Panc1 (cell line): ENCODE measurements around the gene GALNT16. TPM values are rescaled to one million over a fixed set of nuclear protein-coding genes. Genes with fewer than 3 reads are reported as not detected.

Source experiments
- ATAC-seq: fragments of 200-7000 bp; cut with Tn5 transposase; 2 replicates; pipeline ENCODE4 v1.9.1; 2020; ENCODE audit warnings: mild to moderate bottlenecking, moderate library complexity
- BruUV-seq: library from RNA; stranded (reverse); fragments of 400-500 nt; replicated peaks from 2 replicates; lab custom pipeline; 2021; lab: Mats Ljungman, UMichigan
- CTCF ChIA-PET: fragments of 300-600 bp; sonication (Branson Sonifier 250); formaldehyde crosslinking; loops from one replicate; lab custom pipeline; 2022; ENCODE audit warnings: antibody characterized with exemption; lab: Charles Lee
- POLR2A ChIA-PET: fragments of 300-600 bp; sonication (Branson Sonifier 250); formaldehyde crosslinking; loops from one replicate; lab custom pipeline; 2022; ENCODE audit warnings: antibody characterized with exemption; lab: Charles Lee
- DNase-seq: peaks from one replicate; pipeline ENCODE4 v3.0.0-alpha.2; 2010; ENCODE audit warnings: low read depth, low spot score
- H3K27ac ChIP-seq: 2 replicates; pipeline ENCODE4 v1.5.1; 2011; ENCODE audit warnings: mild to moderate bottlenecking, low read length, inconsistent platforms
- H3K27me3 ChIP-seq: fragments of 200-500 bp; sonication (Bioruptor generic); 2 replicates; pipeline ENCODE4 v1.6.0; 2014; ENCODE audit warnings: low read length, inconsistent platforms; ENCODE audit not compliant: control insufficient read depth, insufficient read depth
- H3K36me3 ChIP-seq: fragments of 200-500 bp; sonication (Bioruptor generic); 2 replicates; pipeline ENCODE4 v1.5.1; 2014; ENCODE audit warnings: inconsistent platforms, mild to moderate bottlenecking, low read length, moderate library complexity; ENCODE audit not compliant: control insufficient read depth, insufficient read depth
- H3K4me1 ChIP-seq: 2 replicates; pipeline ENCODE4 v1.5.1; 2011; ENCODE audit warnings: inconsistent platforms, mild to moderate bottlenecking, low read length, moderate library complexity; ENCODE audit not compliant: control insufficient read depth, insufficient read depth
- H3K4me3 ChIP-seq, 2 experiments: 2 replicates each; pipeline ENCODE4 v1.5.1; 2011 to 2012; ENCODE audit warnings: low read depth in 2 of 2, low read length in 2 of 2, mild to moderate bottlenecking in 2 of 2, inconsistent platforms in 1 of 2, moderate library complexity in 1 of 2
- H3K9me3 ChIP-seq: fragments of 200-500 bp; sonication (Bioruptor generic); 2 replicates; pipeline ENCODE4 v1.5.1; 2014; ENCODE audit warnings: low read depth, mild to moderate bottlenecking, inconsistent platforms, low read length, moderate library complexity; ENCODE audit not compliant: control insufficient read depth, insufficient read depth
- POLR2AphosphoS5 ChIP-seq: IDR thresholded peaks from 2 replicates; pipeline ENCODE4 v1.6.1; 2012; ENCODE audit warnings: mild to moderate bottlenecking, low read depth, low read length, moderate library complexity
- SIN3A ChIP-seq: IDR thresholded peaks from 2 replicates; pipeline ENCODE4 v1.6.1; 2012; ENCODE audit warnings: low read depth, mild to moderate bottlenecking, low read length, moderate library complexity, borderline replicate concordance; ENCODE audit not compliant: insufficient read depth
- TCF7L2 ChIP-seq: IDR thresholded peaks from 2 replicates; pipeline ENCODE4 v1.6.1; 2011; ENCODE audit warnings: mild to moderate bottlenecking, low read depth, low read length, inconsistent platforms
- in situ Hi-C: cut with HindIII; loops from 2 replicates; pipeline ENCODE4 v1.10.0; 2016; ENCODE audit warnings: low sequenced_read_pairs, low pct_unique_long_range_greater_than_20kb
- intact Hi-C: fragments of 100-400 bp; cut with micrococcal nuclease; formaldehyde crosslinking; loops from one replicate; pipeline ENCODE4 v1.10.0; 2022; ENCODE audit not compliant: unreplicated experiment
- total RNA-seq: library from RNA; stranded (reverse); gene quantifications from one replicate; pipeline ENCODE4 v1.2.1, GENCODE V29; 2021; ENCODE audit not compliant: unreplicated experiment
- TF ChIP-seq, protein P1 (sequence below), 2 experiments: IDR thresholded peaks; 2 replicates each; pipeline ENCODE4 v1.6.1; 2011 to 2012; ENCODE audit warnings: low read depth in 2 of 2, control low read depth in 1 of 2, low read length in 1 of 2, mild to moderate bottlenecking in 1 of 2, moderate library complexity in 1 of 2; ENCODE audit not compliant: insufficient read depth in 1 of 2
- TF ChIP-seq, protein P2 (sequence below): fragments of 450-650 bp; IDR thresholded peaks from 2 replicates; pipeline ENCODE4 v1.5.1; 2017; ENCODE audit warnings: mild to moderate bottlenecking

Gene GALNT16
- total RNA-seq, 1 experiment from 2014 or later, result 0.72 TPM

DNA sequence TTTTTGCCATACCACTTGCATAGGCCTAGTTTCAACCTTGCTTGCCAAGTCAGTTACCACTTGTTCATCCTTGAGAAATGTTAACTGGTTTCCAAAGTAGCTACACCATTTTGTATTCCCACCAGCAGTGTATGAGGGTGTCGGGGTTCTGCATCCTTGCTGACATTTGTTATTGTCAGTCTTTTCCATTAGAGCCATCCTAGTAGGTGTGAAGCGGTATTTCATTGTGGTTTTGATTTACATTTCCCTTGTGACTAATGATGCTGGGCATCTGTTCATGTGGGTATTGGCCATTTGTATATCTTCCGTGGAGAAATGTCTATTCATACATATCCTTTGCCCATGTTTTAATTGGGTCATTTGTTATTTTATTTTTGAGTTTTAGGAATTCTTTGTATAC is 27.6 kb upstream of the GALNT16 start:
- Histone ChIP-seq H3K27me3 (no peaks in the 10 kb centered on the region), H3K9me3 (no peaks in the 10 kb centered on the region), H3K4me1 (no peaks in the 10 kb centered on the region), H3K27ac (no peak overlapping the region), H3K36me3 (no peaks in the 10 kb centered on the region), H3K4me3 (no peak overlapping the region)
- intact Hi-C loops, result no loop called here
- TF ChIP-seq TCF7L2 (no peak), POLR2AphosphoS5 (no peak), SIN3A (no peak)
- TF ChIP-seq, protein P1, sequence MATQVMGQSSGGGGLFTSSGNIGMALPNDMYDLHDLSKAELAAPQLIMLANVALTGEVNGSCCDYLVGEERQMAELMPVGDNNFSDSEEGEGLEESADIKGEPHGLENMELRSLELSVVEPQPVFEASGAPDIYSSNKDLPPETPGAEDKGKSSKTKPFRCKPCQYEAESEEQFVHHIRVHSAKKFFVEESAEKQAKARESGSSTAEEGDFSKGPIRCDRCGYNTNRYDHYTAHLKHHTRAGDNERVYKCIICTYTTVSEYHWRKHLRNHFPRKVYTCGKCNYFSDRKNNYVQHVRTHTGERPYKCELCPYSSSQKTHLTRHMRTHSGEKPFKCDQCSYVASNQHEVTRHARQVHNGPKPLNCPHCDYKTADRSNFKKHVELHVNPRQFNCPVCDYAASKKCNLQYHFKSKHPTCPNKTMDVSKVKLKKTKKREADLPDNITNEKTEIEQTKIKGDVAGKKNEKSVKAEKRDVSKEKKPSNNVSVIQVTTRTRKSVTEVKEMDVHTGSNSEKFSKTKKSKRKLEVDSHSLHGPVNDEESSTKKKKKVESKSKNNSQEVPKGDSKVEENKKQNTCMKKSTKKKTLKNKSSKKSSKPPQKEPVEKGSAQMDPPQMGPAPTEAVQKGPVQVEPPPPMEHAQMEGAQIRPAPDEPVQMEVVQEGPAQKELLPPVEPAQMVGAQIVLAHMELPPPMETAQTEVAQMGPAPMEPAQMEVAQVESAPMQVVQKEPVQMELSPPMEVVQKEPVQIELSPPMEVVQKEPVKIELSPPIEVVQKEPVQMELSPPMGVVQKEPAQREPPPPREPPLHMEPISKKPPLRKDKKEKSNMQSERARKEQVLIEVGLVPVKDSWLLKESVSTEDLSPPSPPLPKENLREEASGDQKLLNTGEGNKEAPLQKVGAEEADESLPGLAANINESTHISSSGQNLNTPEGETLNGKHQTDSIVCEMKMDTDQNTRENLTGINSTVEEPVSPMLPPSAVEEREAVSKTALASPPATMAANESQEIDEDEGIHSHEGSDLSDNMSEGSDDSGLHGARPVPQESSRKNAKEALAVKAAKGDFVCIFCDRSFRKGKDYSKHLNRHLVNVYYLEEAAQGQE (IDR thresholded peaks at IDR 0.05; ENCODE audit: insufficient read depth in 1 of 2, low read depth in 2 of 2, low read length in 1 of 2), result no peak
- TF ChIP-seq, protein P2, sequence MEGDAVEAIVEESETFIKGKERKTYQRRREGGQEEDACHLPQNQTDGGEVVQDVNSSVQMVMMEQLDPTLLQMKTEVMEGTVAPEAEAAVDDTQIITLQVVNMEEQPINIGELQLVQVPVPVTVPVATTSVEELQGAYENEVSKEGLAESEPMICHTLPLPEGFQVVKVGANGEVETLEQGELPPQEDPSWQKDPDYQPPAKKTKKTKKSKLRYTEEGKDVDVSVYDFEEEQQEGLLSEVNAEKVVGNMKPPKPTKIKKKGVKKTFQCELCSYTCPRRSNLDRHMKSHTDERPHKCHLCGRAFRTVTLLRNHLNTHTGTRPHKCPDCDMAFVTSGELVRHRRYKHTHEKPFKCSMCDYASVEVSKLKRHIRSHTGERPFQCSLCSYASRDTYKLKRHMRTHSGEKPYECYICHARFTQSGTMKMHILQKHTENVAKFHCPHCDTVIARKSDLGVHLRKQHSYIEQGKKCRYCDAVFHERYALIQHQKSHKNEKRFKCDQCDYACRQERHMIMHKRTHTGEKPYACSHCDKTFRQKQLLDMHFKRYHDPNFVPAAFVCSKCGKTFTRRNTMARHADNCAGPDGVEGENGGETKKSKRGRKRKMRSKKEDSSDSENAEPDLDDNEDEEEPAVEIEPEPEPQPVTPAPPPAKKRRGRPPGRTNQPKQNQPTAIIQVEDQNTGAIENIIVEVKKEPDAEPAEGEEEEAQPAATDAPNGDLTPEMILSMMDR, result no peak
- in situ Hi-C loops, result no loop called here
- ChIA-PET CTCF (no interaction called here), POLR2A (no interaction called here)
- BruUV-seq, result no TSS peak
- DNase-seq (no peak), ATAC-seq (no peak)

DNA sequence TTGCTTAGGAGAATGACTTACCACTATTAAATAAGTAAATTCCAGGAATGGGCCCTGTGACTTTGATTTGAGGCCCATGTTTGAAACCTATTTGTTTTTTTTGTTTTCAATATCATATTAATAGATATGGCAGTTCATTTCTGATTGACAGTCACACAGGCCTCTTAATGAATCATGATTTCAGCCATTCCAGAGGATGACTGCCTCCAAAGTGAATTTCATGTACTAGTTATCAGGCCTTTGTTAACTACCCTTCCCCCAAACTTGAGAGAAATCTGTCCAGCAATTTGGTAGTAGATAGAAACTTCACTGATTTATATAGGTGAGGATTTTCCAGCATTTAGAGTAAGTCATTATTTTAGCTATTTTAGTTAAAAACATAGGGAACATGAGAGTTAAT is 25.9 kb upstream of the GALNT16 start:
- POLR2A ChIA-PET, result no interaction called here
- no peaks in the 10 kb centered on the region for H3K27me3 ChIP-seq
- no TSS peak for BruUV-seq
- H3K4me3 ChIP-seq, result no peak overlapping the region
- intact Hi-C loops, result no loop called here
- H3K27ac ChIP-seq, result no peak overlapping the region
- ATAC-seq, result no peak
- H3K36me3 ChIP-seq, result no peaks in the 10 kb centered on the region
- no peaks in the 10 kb centered on the region for H3K4me1 ChIP-seq
- no peak for DNase-seq
- TF ChIP-seq, protein P2, result no peak
- TF ChIP-seq POLR2AphosphoS5 (no peak), SIN3A (no peak)
- TF ChIP-seq, protein P1 (IDR thresholded peaks at IDR 0.05; ENCODE audit: insufficient read depth in 1 of 2, low read depth in 2 of 2, low read length in 1 of 2), result no peak
- in situ Hi-C loops, result no loop called here
- CTCF ChIA-PET, result no interaction called here
- H3K9me3 ChIP-seq, result no peaks in the 10 kb centered on the region
